ENCODE measurements around the gene FHOD3. TPM values are rescaled to one million over a fixed set of nuclear protein-coding genes. Genes with fewer than 3 reads are reported as not detected.

Gene FHOD3
- total and polyA plus RNA-seq, 2 of the 4 experiments (the other 2 are of a cell fraction): 14.6 to 16.0 TPM

- Histone ChIP-seq H3K4me2 (ENCODE audit: low read depth, low read length) (no peak overlapping the region), H4K20me1 (ENCODE audit: insufficient read depth, low read length) (no peaks in the 10 kb centered on the region), H3K27ac (ENCODE audit: insufficient read depth, low read length) (no peak overlapping the region), H4K8ac (ENCODE audit: low read depth in 2 of 2, low read length in 2 of 2) (no peak overlapping the region), H3K9me3 (ENCODE audit: control insufficient read depth, insufficient read depth, low read length) (no peaks in the 10 kb centered on the region), H2BK120ac (ENCODE audit: low read depth, low read length) (no peak overlapping the region), H3K79me1 (ENCODE audit: low read depth in 1 of 2, low read length in 2 of 2) (peaks cover under 1 to 8% of the 10 kb centered on the region in 2 experiments; a peak in 1 of 4 replicates), H3K27me3 (ENCODE audit: control insufficient read depth, insufficient read depth, low read length) (no peaks in the 10 kb centered on the region), H2BK15ac (ENCODE audit: low read depth, low read length) (no peak overlapping the region), H3K23ac (ENCODE audit: low read depth, low read length) (no peak overlapping the region), H3K4ac (ENCODE audit: low read depth, low read length) (no peak overlapping the region), H3K9ac (ENCODE audit: low read depth, low read length) (no peak overlapping the region), H2AK5ac (ENCODE audit: low read depth, low read length) (no peak overlapping the region), H2AFZ (replicated peaks; ENCODE audit: low read length, poor library complexity) (no peak overlapping the region), H3K14ac (replicated peaks; ENCODE audit: low read depth, low read length) (no peak overlapping the region), H3K56ac (ENCODE audit: extremely low read depth, insufficient read depth, low read length) (no peak overlapping the region), H3K4me3 (ENCODE audit: insufficient read depth, low read depth, low read length) (no peak overlapping the region), H3K18ac (ENCODE audit: low read depth, low read length) (no peak overlapping the region), H2BK20ac (ENCODE audit: low read depth, low read length) (no peak overlapping the region), H3K4me1 (ENCODE audit: control insufficient read depth, insufficient read depth, low read length) (no peaks in the 10 kb centered on the region), H2AK9ac (replicated peaks; ENCODE audit: low read depth, low read length, poor library complexity) (no peak overlapping the region), H4K5ac (ENCODE audit: low read depth, low read length) (no peak overlapping the region), H4K91ac (ENCODE audit: insufficient read depth, low read depth, low read length) (no peak overlapping the region), H3K36me3 (ENCODE audit: control insufficient read depth, insufficient read depth, low read length) (no peaks in the 10 kb centered on the region), H3K9me1 (ENCODE audit: insufficient read depth, low read length) (no peaks in the 10 kb centered on the region), H2BK5ac (ENCODE audit: low read depth, low read length, poor library complexity, severe bottlenecking) (no peak overlapping the region)
- dilution Hi-C loops (cut with HindIII; ENCODE audit: low sequenced_read_pairs, unreplicated experiment): no loop called here
- in situ Hi-C loops (cut with MboI; ENCODE audit: low sequenced_read_pairs): no loop called here
- intact Hi-C loops (cut with micrococcal nuclease): no loop called here
- no TSS peak for BruUV-seq (replicated peaks)
- ChIA-PET CTCF (interaction anchor here (1.1 kb wide), 1 partner anchor 10 kb away, joined by 3 read pairs; no protein-coding TSS in a partner anchor), POLR2A (ENCODE audit: unreplicated experiment) (no interaction called here)
- no peak for TF ChIP-seq RAD21 (IDR thresholded peaks at IDR 0.05; ENCODE audit: low read length)
- TF ChIP-seq CTCF (conservative IDR thresholded peaks at IDR 0.05; ENCODE audit: low read depth, low read length): no peak
- TF ChIP-seq BHLHE40 (IDR thresholded peaks at IDR 0.05; ENCODE audit: low read depth, low read length): no peak
- TF ChIP-seq FOS (IDR thresholded peaks at IDR 0.05; ENCODE audit: low read depth, low read length): no peak
- ATAC-seq (ENCODE audit: low read depth) (no peak), DNase-seq (no peak)
- WGBS, 2 experiments (ENCODE audit: extremely low coverage in 2 of 2, insufficient read length in 1 of 2): no CpG with 5 or more reads among the region's 3 CpGs
Observed at GRCh38 chr18:36398419-36398818, 100.9 kb downstream of the FHOD3 start.

Data from IMR-90 (cell line).